ENCODE results near the gene SF3B5. TPM values are rescaled to one million over a fixed set of nuclear protein-coding genes. Genes with fewer than 3 reads are reported as not detected.

SF3B5 gene
- total RNA-seq, 1 donor from 2014 or later = 200 TPM

DNA sequence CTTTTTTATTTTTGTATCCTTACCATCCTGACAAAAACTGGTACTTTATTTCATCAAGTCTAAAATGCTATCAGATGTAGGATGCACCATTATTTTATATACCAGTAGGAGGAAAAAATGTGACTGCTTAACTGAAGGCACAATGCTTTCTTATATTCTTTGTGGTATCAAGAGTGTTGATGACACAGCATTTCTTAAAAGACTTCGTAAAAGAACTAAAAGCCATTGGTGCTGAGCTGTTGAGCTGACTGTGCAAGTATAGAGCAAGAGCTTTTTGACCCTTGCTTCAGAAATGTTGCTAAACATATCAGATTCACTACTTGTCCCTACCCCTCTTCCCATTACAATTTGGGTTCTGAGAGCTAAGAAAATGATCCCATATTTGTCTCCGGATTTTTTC, 17.5 kb downstream of the SF3B5 start:
- no peak overlapping the region for H3K4me3 ChIP-seq (ENCODE audit: low read depth, low read length)
- TF ChIP-seq, protein P1, sequence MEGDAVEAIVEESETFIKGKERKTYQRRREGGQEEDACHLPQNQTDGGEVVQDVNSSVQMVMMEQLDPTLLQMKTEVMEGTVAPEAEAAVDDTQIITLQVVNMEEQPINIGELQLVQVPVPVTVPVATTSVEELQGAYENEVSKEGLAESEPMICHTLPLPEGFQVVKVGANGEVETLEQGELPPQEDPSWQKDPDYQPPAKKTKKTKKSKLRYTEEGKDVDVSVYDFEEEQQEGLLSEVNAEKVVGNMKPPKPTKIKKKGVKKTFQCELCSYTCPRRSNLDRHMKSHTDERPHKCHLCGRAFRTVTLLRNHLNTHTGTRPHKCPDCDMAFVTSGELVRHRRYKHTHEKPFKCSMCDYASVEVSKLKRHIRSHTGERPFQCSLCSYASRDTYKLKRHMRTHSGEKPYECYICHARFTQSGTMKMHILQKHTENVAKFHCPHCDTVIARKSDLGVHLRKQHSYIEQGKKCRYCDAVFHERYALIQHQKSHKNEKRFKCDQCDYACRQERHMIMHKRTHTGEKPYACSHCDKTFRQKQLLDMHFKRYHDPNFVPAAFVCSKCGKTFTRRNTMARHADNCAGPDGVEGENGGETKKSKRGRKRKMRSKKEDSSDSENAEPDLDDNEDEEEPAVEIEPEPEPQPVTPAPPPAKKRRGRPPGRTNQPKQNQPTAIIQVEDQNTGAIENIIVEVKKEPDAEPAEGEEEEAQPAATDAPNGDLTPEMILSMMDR (conservative IDR thresholded peaks at IDR 0.05; ENCODE audit: low read depth, low read length) = no peak
- DNase-seq (ENCODE audit: low read depth) = no peak

DNA sequence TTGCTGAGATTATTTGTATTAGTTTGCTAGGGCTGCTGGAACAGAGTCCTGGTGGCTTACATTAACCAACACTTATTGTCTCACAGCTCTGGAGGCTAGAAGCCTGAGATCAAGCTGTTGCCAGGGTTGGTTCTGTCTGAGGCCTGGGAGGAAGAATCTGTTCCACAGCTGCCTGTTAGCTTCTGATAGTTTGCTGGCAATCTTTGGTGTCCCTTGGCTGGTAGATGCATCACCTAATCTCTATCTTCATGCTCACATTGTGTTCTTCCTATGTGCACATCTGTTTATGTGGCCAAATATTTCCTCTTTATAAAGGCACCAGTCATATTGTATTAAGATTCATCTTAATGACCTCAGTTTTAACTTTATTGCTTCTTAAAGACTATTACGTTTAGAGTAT, 19.5 kb downstream of the SF3B5 start:
- TF ChIP-seq, protein P1 (conservative IDR thresholded peaks at IDR 0.05; ENCODE audit: low read depth, low read length) = no peak
- no peak overlapping the region for H3K4me3 ChIP-seq (ENCODE audit: low read depth, low read length)
- DNase-seq (ENCODE audit: low read depth) = no peak

DNA sequence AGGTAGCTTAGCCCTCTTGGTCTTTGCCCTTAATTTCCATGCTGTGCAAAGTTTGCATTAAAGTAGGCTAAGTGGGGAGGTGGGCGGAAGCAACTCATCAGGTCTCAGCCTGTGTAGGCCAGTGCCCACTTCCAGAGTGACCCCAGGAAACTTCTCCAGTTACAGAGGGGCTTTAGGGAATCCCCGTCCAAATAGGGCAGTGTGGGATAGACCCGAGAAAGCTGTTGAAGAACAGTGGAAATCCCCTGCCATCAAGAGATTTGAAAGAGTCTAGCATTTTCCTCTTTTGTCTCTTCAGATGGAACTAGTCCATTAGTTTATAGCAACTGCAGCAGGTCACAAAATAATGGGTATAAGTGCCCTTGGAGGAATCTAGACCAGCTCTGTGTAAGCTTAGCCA, 20.2 kb downstream of the SF3B5 start:
- TF ChIP-seq, protein P1 (conservative IDR thresholded peaks at IDR 0.05; ENCODE audit: low read depth, low read length) = no peak
- no peak overlapping the region for H3K4me3 ChIP-seq (ENCODE audit: low read depth, low read length)
- no peak for DNase-seq (ENCODE audit: low read depth)

DNA sequence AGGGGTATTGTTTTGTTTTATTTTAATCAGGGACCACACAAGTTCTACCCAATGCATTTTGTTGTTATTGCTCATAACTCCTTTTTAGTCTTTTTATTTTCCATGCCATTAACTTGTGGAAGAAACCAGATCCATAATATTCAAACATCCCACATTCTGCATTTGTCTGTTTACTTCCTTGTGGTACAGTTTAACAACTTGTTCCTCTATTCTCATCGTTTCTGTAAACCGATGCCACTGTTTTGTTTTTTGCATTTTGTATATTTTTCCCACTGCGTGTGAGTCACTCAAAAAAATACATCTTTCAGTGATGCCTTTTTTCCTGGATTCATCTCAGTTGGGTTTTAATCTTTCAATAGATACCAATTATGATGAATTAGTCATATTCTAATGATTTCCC, 22.3 kb downstream of the SF3B5 start:
- TF ChIP-seq, protein P1 (conservative IDR thresholded peaks at IDR 0.05; ENCODE audit: low read depth, low read length) = no peak
- H3K4me3 ChIP-seq (ENCODE audit: low read depth, low read length) = no peak overlapping the region
- no peak for DNase-seq (ENCODE audit: low read depth)

DNA sequence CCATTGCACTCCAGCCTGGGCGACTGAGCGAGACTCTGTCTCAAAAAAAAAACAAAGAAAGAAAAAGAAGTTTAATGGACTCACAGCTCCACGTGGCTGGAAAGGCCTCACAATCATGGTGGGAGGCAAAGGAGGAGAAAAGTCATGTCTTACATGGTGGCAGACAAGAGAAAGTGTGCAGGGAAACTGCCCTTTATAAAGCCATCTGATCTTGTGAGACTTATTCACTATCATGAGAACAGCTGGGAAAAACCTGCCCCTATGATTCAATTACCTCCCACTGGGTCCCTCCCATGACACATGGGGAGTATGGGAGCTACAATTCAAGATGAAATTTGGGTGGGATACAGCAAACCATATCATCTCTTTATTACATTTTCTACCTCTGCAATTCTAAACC, 25.9 kb downstream of the SF3B5 start:
- TF ChIP-seq, protein P1 (conservative IDR thresholded peaks at IDR 0.05; ENCODE audit: low read depth, low read length) = no peak
- no peak for DNase-seq (ENCODE audit: low read depth)
- H3K4me3 ChIP-seq (ENCODE audit: low read depth, low read length) = no peak overlapping the region

DNA sequence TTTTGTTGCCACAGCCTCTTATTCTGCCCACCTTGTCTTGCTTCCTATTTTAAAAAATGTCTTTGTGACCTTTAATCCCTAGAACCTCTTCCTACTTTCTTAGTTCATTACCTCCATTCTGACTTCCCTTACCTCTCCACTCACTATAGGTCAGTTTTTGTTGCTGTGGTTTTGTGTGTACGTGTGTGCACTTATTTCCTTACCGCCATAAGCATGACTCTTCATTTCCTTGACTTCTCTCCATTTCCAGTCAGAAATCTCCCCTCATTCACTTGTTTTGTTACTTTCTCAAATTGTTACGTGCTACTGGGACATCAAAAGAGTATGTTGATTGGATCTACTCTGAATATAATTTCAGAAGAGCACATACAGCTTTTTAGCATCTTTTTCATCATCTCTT, 26.6 kb downstream of the SF3B5 start:
- TF ChIP-seq, protein P1 (conservative IDR thresholded peaks at IDR 0.05; ENCODE audit: low read depth, low read length) = no peak
- DNase-seq (ENCODE audit: low read depth) = no peak
- H3K4me3 ChIP-seq (ENCODE audit: low read depth, low read length) = no peak overlapping the region

DNA sequence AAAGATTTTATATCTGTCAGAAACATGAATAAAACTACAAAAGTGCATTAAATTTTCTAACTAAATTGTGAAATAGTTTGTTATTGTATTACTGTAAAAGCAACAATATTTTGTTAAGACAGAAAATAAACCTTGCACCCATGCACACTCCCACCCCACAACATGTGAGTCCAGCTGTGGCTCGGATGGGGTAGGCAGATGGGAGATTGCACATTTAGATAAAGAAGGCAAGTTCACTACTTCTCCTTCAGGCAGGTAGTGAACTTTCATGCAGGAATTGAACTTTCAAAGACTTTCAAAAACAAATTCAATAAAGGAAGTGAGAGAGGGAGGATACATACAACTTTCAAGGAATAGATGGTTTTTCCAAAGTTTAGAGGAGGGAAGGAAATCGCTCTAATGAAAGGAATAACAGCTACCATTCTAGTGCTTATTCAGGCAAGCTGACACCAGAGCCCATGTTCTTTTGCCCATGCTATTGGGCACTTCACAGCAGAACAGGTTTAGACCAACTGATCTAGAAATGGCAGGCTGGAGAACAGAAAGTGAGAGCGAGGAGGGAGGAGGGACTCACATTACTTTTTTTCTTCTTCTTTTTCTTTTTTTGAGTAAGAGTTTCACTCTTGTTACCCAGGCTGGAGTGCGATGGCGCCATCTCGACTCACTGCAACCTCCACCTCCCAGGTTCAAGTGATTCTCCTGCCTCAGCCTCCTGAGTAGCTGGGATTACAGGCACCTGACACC, 28.5 kb downstream of the SF3B5 start:
- H3K4me3 ChIP-seq (ENCODE audit: low read depth, low read length) = no peak overlapping the region
- no peak for DNase-seq (ENCODE audit: low read depth)
- TF ChIP-seq, protein P1 (conservative IDR thresholded peaks at IDR 0.05; ENCODE audit: low read depth, low read length) = no peak

Measured in epithelial cell of proximal tubule (primary cell).